ENCODE measurements around the gene BBIP1.

The BBIP1 gene

GRCh38 chr10:110918643-110919348, at the start of gene BBIP1:
TSS of gene BBIP1 (minus strand) at chr10:110919180. CDS start at chr10:110918157, 1,023 bp downstream.
- peak; percentile 100 for DNase-seq (ENCODE audit: low spot score)

- DNase-seq (ENCODE audit: low spot score) = no peak
Observed at GRCh38 chr10:110967645-110968044, 48.7 kb upstream of the BBIP1 start.

- no peak for DNase-seq (ENCODE audit: low spot score)
Observed at GRCh38 chr10:110967009-110967630, 48.1 kb upstream of the BBIP1 start.

GRCh38 chr10:110966146-110966545, 47.2 kb upstream of the BBIP1 start:
- DNase-seq (ENCODE audit: low spot score) = no peak

- DNase-seq (ENCODE audit: low spot score) = no peak
Observed at GRCh38 chr10:110965216-110965615, 46.2 kb upstream of the BBIP1 start.

- DNase-seq (ENCODE audit: low spot score) = no peak
Observed at GRCh38 chr10:110964681-110965080, 45.7 kb upstream of the BBIP1 start.

- no peak for DNase-seq (ENCODE audit: low spot score)
Observed at GRCh38 chr10:110963162-110963561, 44.2 kb upstream of the BBIP1 start.

GRCh38 chr10:110962443-110962842, 43.5 kb upstream of the BBIP1 start:
- no peak for DNase-seq (ENCODE audit: low spot score)

- no peak for DNase-seq (ENCODE audit: low spot score)
Observed at GRCh38 chr10:110960333-110960712, 41.3 kb upstream of the BBIP1 start.

- no peak for DNase-seq (ENCODE audit: low spot score)
Observed at GRCh38 chr10:110959379-110960332, 40.7 kb upstream of the BBIP1 start.

- no peak for DNase-seq (ENCODE audit: low spot score)
Observed at GRCh38 chr10:110957606-110958005, 38.6 kb upstream of the BBIP1 start.

- no peak for DNase-seq (ENCODE audit: low spot score)
Observed at GRCh38 chr10:110951381-110951780, 32.4 kb upstream of the BBIP1 start.

GRCh38 chr10:110947061-110947595, 28.1 kb upstream of the BBIP1 start:
- no peak for DNase-seq (ENCODE audit: low spot score)

- DNase-seq (ENCODE audit: low spot score) = no peak
Observed at GRCh38 chr10:110946496-110946895, 27.5 kb upstream of the BBIP1 start.

- no peak for DNase-seq (ENCODE audit: low spot score)
Observed at GRCh38 chr10:110944792-110945396, 25.9 kb upstream of the BBIP1 start.

- no peak for DNase-seq (ENCODE audit: low spot score)
Observed at GRCh38 chr10:110939419-110939818, 20.4 kb upstream of the BBIP1 start.

GRCh38 chr10:110936757-110937156, 17.8 kb upstream of the BBIP1 start:
- no peak for DNase-seq (ENCODE audit: low spot score)

GRCh38 chr10:110932505-110933180, 13.7 kb upstream of the BBIP1 start:
- no peak for DNase-seq (ENCODE audit: low spot score)

GRCh38 chr10:110931769-110932381, 12.9 kb upstream of the BBIP1 start:
- DNase-seq (ENCODE audit: low spot score) = peak; percentile 29

GRCh38 chr10:110927461-110927860, 8.5 kb upstream of the BBIP1 start:
- DNase-seq (ENCODE audit: low spot score) = peak; percentile 61

All from putamen (tissue), 1 donor.